Body of pancreas (tissue), 4 donors: Measurements from ENCODE around the gene SIPA1. TPM values are rescaled to one million over a fixed set of nuclear protein-coding genes. Genes with fewer than 3 reads are reported as not detected.
A peak's percentile ranks its signal among the peaks of the same experiment; 100 is the strongest.
"Not testable (repeated sequence)": the region's sequence is repeated elsewhere in the genome, so short reads cannot be mapped to it uniquely, and the experiment has no call there.

Experiments used
- ATAC-seq: fragments of 150-250 bp; one replicate; pipeline ENCODE4 v1.9.1; 2016
- DNase-seq, 4 donors: peaks; one replicate each; pipeline ENCODE4 v3.0.0-alpha.2; 2019
- H3K27ac ChIP-seq, 4 donors: fragments of 200-600 bp; sonication (generic); 1 replicate in 3 of 4; 2 replicates in 1 of 4; pipeline versions ENCODE4 v1.5.1 to v1.6.1; 2016 to 2019; ENCODE audit warnings: mild to moderate bottlenecking in 1 of 4, mixed read lengths in 1 of 4, moderate library complexity in 1 of 4
- H3K27me3 ChIP-seq, 2 donors: fragments of 200-600 bp; sonication (generic); one replicate each; pipeline ENCODE4 v1.6.0; 2016; ENCODE audit warnings: mild to moderate bottlenecking in 1 of 2
- H3K36me3 ChIP-seq, 2 donors: fragments of 200-600 bp; sonication (generic); replicated peaks in 1 of 2; 2 replicates each; pipeline ENCODE4 v1.5.1; 2016; ENCODE audit warnings: low read depth in 2 of 2; ENCODE audit not compliant: insufficient read depth in 1 of 2
- H3K4me1 ChIP-seq: fragments of 200-600 bp; sonication (generic); one replicate; pipeline ENCODE4 v1.6.0; 2016
- H3K4me3 ChIP-seq, 2 donors: fragments of 200-600 bp; sonication (generic); 1 replicate in 1 of 2; 2 replicates in 1 of 2; pipeline ENCODE4 v1.5.1; 2016 to 2019
- H3K9me3 ChIP-seq, 3 donors: fragments of 200-600 bp; sonication (generic); 1 replicate in 2 of 3; 2 replicates in 1 of 3; pipeline ENCODE4 v1.5.1; 2016
- CTCF ChIP-seq, 7 experiments: fragments of 450-650 bp in 4 of 7; fragments of 200-600 bp in 3 of 7; sonication (generic) in 3 of 7; IDR thresholded peaks; one replicate each; pipeline ENCODE4 v1.5.1; 2016 to 2019; ENCODE audit warnings: antibody characterized with exemption in 7 of 7
- POLR2A ChIP-seq, 3 donors: fragments of 450-650 bp; IDR thresholded peaks; one replicate each; pipeline ENCODE4 v1.6.1; 2016; ENCODE audit warnings: antibody characterized with exemption in 3 of 3, mild to moderate bottlenecking in 2 of 3
- WGBS, 2 donors: methylation state at CpG; one replicate each; pipeline ENCODE4 v1.1.5; 2017; 5-methylcytosine and 5-hydroxymethylcytosine counted together
- intact Hi-C: fragments of 100-400 bp; cut with DNase I; formaldehyde crosslinking; loops from one replicate; pipeline ENCODE4 v1.15.1; 2023
- total RNA-seq, 2 donors: library from RNA; depleted of rRNA; stranded (reverse); fragments of >200 nt; gene quantifications; one replicate each; pipeline ENCODE4 v1.1.0, GENCODE V29; 2016

The SIPA1 gene
- total RNA-seq, 2 donors from 2014 or later: 23.6 to 29.3 TPM

DNA sequence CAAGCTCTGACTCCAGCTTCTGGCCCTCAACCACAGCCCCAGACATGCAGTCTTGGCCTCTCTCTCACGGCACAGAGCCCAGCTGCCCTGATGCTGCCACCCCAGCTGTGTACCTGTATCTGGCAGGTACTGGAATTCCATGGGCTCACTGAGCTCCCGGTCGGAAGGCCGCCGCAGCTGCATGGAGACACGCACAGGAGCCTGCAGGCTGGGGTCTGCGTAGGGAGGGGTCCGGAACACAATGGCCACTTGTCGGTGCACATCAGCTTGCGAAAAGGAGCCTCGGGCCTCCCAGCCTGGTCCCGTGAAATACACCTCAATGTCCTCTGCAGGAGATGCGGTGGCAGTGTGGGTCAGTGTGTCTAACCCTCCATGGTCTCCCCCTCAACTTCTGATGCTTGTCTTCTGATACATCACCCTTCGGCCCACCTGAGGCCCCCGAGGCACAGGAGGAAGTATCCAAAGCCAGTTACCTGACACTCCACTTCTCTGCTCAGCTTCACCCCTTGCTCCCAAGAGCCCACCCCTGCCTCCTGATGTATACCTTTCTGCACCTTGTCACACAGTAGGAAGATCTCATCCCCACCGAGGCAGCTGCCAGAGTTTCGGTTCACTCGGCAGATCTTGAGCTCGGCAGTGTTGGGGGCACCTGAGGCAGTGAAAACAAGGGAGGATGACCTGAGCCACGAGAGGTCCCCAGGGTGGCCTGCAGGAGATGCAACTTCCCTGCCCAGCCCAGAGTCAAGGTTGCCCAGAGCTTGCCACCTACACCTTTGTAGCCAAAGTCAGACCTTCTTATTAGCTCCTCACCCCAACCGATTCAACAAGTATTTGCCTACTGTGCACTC, 20.5 kb downstream of the SIPA1 start:
- H3K27ac ChIP-seq: no peak overlapping the region
- H3K4me1 ChIP-seq: peaks cover 29% of the 10 kb centered on the region
- intact Hi-C loops: no loop called here
- no peaks in the 10 kb centered on the region for H3K27me3 ChIP-seq
- TF ChIP-seq POLR2A (IDR thresholded peaks at IDR 0.05) (no peak), CTCF (IDR thresholded peaks at IDR 0.05) (no peak)
- H3K4me3 ChIP-seq: no peak overlapping the region
- peaks cover 10 to 44% of the 10 kb centered on the region in 2 donors for H3K36me3 ChIP-seq
- H3K9me3 ChIP-seq: no peaks in the 10 kb centered on the region
- no peak for ATAC-seq
- DNase-seq: peak in 1 of 4 donors; percentile 8
- WGBS, 2 donors: 91 to 92% methylated on average over 20 to 21 of the region's 21 CpGs

DNA sequence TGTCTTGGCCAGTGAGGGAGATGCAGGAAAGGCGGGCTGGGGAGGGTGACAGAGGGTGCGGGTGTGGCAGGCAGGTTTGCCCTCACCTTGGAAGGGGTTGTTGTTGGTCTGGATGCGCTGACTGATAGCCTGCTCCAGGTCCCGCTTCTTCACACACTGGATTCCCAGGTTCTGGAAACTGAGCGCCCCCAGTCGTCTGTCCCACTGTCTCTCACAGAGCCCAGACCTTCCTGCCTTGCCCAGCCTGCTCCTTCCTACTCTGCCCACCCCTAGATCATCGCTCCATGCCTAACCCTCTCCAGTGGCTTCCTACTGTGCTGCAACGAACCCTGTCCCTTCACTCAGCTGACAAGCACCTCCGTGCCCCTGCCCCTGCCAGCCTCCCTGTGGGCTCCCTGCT, 22.1 kb downstream of the SIPA1 start:
- no peak overlapping the region for H3K4me3 ChIP-seq
- no peak for ATAC-seq
- no peak for TF ChIP-seq CTCF (IDR thresholded peaks at IDR 0.05)
- TF ChIP-seq POLR2A (IDR thresholded peaks at IDR 0.05): no peak
- WGBS, 2 donors: 89 to 90% methylated on average over 7 to 9 of the region's 9 CpGs
- no peak overlapping the region for H3K27ac ChIP-seq
- no peaks in the 10 kb centered on the region for H3K9me3 ChIP-seq
- H3K4me1 ChIP-seq: peaks cover 21% of the 10 kb centered on the region
- H3K36me3 ChIP-seq: peaks cover 10 to 43% of the 10 kb centered on the region in 2 donors
- intact Hi-C loops: no loop called here
- H3K27me3 ChIP-seq: no peaks in the 10 kb centered on the region
- DNase-seq: no peak

DNA sequence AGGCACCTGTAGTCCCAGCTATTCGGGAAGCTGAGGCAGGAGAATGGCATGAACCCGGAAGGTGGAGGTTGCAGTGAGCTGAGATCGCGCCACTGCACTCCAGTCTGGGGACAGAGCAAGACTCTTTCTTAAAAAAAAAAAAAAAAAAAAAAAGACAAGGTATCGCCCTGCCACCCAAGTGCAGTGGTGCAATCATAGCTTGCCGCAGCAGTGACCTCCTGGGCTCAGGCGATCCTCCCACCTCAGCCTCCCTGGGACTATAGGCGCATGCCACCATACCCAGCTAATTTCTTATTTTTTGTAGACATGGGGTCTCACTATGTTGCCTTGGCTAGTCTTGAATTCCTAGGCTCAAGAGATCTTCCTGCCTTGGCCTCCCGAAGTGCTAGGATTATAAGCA, 23.0 kb downstream of the SIPA1 start:
- 85 to 90% methylated on average over 9 of the region's 9 CpGs for WGBS, 2 donors
- H3K9me3 ChIP-seq, DNase-seq, ATAC-seq, H3K4me3 ChIP-seq, intact Hi-C loops, H3K27me3 ChIP-seq: not testable (repeated sequence)
- H3K4me1 ChIP-seq: peaks cover 21% of the 10 kb centered on the region
- peak overlapping the region in 1 of 4 donors; percentile 97 for H3K27ac ChIP-seq
- H3K36me3 ChIP-seq: peaks cover 10 to 35% of the 10 kb centered on the region in 2 donors

- no peaks in the 10 kb centered on the region for H3K27me3 ChIP-seq
- H3K36me3 ChIP-seq: peaks cover 10 to 32% of the 10 kb centered on the region in 2 donors
- TF ChIP-seq POLR2A (IDR thresholded peaks at IDR 0.05) (no peak), CTCF (IDR thresholded peaks at IDR 0.05) (no peak)
- DNase-seq (peak in 1 of 4 donors; percentile 12), ATAC-seq (no peak)
- H3K9me3 ChIP-seq: no peaks in the 10 kb centered on the region
- WGBS, 2 donors: 32 to 60% methylated on average over 1 to 24 of the region's 25 CpGs
- H3K4me1 ChIP-seq: peaks cover 21% of the 10 kb centered on the region
- H3K4me3 ChIP-seq: peak overlapping the region; percentile 32 to 45
- intact Hi-C loops: no loop called here
- peak overlapping the region; percentile 96 to 100 (median 98) for H3K27ac ChIP-seq
These were observed 23.8 kb downstream of the SIPA1 start for GRCh38 chr11:65661599-65662246.

DNA sequence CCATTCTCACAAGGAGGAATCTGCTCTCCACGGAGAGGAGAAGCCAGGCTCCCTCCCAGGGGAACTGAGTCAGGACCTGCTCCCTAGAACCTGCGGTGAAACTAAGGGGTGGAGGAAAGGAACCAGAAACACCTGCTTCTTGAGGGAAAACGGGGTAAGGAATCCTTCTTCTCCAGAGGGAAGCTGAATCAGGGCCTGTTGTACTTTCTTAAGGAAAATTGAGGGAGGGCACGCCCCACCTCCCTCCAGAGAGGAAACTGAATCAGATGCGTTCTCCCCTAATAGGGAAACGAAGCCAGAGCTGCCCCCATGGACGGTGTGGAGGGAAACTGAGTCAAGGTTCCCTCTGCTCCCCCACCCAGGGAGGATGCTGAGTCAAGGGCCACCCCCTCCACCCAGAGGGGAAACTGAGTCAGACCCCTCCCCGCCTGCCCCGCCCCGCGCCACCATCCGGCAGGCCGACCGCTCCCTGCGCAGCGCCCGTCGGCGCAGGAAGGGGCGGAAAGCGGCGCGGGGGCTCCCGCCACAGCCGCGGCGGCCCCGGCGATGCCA, 24.4 kb downstream of the SIPA1 start:
- H3K27me3 ChIP-seq: no peaks in the 10 kb centered on the region
- WGBS, 2 donors: 0 to 1% methylated on average over 2 to 28 of the region's 29 CpGs
- no peaks in the 10 kb centered on the region for H3K9me3 ChIP-seq
- peak overlapping the region; percentile 96 to 100 (median 98) for H3K27ac ChIP-seq
- no peak for DNase-seq
- peaks cover 10 to 26% of the 10 kb centered on the region in 2 donors for H3K36me3 ChIP-seq
- TF ChIP-seq CTCF (IDR thresholded peaks at IDR 0.05) (no peak), POLR2A (IDR thresholded peaks at IDR 0.05) (no peak)
- peak overlapping the region; percentile 32 to 45 for H3K4me3 ChIP-seq
- ATAC-seq: peak; percentile 17
- H3K4me1 ChIP-seq: peaks cover 21% of the 10 kb centered on the region
- intact Hi-C loops: no loop called here
